ENCODE results near the gene FRZB. TPM values are rescaled to one million over a fixed set of nuclear protein-coding genes. Genes with fewer than 3 reads are reported as not detected.

The FRZB gene
- total RNA-seq, 4 donors from 2014 or later, result 3.0 to 9.1 (median 4.5) TPM

DNA sequence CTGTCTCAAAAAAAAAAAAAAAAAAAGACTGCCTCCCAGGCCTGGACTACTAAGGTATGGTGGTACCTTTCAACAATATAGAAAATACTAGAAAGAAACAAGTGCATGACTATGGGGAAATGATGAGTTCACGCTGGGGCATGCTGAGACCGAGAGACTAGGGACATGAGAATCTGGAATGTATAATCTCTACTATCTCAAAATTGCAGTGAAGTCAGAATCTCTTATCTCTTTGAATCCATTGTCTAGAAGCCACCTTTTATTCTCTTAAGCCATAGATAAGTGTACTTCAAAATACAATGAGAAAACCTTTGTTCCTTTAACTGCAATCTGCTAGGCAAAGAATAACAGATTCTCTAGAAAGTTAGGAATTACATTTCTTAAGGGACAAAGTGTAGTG is 5.6 kb downstream of the FRZB start:
- TF ChIP-seq, protein P1, sequence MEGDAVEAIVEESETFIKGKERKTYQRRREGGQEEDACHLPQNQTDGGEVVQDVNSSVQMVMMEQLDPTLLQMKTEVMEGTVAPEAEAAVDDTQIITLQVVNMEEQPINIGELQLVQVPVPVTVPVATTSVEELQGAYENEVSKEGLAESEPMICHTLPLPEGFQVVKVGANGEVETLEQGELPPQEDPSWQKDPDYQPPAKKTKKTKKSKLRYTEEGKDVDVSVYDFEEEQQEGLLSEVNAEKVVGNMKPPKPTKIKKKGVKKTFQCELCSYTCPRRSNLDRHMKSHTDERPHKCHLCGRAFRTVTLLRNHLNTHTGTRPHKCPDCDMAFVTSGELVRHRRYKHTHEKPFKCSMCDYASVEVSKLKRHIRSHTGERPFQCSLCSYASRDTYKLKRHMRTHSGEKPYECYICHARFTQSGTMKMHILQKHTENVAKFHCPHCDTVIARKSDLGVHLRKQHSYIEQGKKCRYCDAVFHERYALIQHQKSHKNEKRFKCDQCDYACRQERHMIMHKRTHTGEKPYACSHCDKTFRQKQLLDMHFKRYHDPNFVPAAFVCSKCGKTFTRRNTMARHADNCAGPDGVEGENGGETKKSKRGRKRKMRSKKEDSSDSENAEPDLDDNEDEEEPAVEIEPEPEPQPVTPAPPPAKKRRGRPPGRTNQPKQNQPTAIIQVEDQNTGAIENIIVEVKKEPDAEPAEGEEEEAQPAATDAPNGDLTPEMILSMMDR (IDR thresholded peaks at IDR 0.05), result no peak
- no peak for TF ChIP-seq POLR2A (IDR thresholded peaks at IDR 0.05)
- no peak for DNase-seq
- Histone ChIP-seq H3K36me3 (no peaks in the 10 kb centered on the region), H3K4me3 (no peak overlapping the region), H3K9me3 (no peaks in the 10 kb centered on the region), H3K4me1 (no peaks in the 10 kb centered on the region), H3K27ac (no peak overlapping the region), H3K27me3 (no peaks in the 10 kb centered on the region)

DNA sequence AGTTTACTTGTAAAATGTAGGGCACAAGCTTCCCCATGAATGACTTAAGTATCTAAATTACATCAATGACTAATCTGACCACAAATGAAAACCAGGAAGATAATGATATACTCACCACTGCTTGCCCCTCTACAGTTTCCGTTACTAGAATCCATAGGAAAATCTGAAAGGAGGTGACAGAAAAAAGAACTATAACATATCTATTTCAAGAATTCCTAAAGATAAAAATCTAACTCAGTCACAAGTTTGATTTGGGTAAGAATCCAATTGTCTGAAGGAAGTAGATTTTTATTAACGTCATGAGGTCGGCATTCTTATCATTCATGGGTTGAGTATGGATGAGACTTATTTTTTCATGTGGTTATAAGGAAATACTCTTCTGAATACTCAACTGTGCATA is 7.8 kb downstream of the FRZB start:
- no peaks in the 10 kb centered on the region for H3K36me3 ChIP-seq

DNA sequence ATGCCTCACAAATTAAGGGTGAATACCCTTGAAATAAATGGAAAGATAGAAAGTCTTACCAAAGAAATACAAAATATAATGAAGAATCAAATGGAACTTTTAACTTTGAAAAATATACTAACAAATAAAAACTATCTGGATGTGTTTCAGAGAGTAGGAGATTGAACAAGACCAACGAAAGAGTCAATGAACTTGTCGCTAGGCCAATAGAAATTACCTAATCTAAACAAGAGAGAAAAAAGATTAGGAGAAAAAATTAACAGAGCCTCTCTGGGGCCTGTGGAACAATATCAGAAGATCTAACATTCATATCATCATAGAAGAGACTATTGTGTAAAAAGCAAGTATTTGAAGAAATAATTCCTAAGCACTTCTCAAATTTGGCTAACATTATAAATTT is 11.1 kb downstream of the FRZB start:
- no peak for DNase-seq
- Histone ChIP-seq H3K27ac (no peak overlapping the region), H3K4me1 (no peaks in the 10 kb centered on the region), H3K36me3 (no peaks in the 10 kb centered on the region), H3K9me3 (no peaks in the 10 kb centered on the region), H3K4me3 (no peak overlapping the region), H3K27me3 (no peaks in the 10 kb centered on the region)
- TF ChIP-seq, protein P1 (IDR thresholded peaks at IDR 0.05), result no peak
- no peak for TF ChIP-seq POLR2A (IDR thresholded peaks at IDR 0.05)

More for the DNA sequence above, 7.8 kb downstream of the FRZB start:
- no peak for DNase-seq
- Histone ChIP-seq H3K27ac (no peak overlapping the region), H3K4me1 (no peaks in the 10 kb centered on the region), H3K4me3 (no peak overlapping the region), H3K9me3 (no peaks in the 10 kb centered on the region), H3K27me3 (no peaks in the 10 kb centered on the region)
- TF ChIP-seq POLR2A (IDR thresholded peaks at IDR 0.05), result no peak
- TF ChIP-seq, protein P1 (IDR thresholded peaks at IDR 0.05), result no peak

DNA sequence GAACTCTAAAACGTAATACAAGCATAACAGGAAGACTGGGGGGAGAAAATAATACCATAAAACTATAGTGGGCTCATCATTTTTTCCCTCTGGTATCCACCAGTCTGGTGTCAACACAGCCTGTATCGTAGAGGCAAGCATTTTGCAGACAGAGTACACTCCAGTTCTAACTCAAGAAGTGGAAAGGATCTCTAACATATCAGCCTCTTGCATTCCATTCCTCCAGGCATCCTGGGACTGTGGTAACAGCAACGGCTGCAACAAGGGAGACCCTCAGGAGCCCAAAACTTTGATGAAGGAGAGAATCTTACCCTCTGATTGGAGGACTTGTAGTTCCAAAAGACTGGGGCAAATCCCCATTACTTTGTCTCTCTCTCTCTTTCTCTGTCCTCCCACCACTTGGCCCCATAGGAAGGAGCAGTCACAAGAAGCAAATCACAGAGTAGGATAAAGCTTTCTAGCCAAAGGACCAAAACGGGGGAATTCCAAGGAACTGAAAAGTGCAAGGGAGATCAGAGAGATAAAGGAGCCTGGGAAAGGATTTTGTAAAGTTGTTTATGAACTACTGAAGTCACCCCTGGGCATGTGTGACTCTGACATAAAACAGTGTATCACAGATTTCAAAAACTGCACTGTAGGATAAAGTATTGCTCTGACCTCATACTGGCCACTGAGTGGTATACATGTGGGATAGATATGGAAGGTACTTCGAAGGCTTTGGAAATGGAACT is 11.9 kb downstream of the FRZB start:
- Histone ChIP-seq H3K4me1 (no peaks in the 10 kb centered on the region), H3K27me3 (no peaks in the 10 kb centered on the region), H3K9me3 (no peaks in the 10 kb centered on the region), H3K4me3 (no peak overlapping the region), H3K36me3 (no peaks in the 10 kb centered on the region), H3K27ac (no peak overlapping the region)
- no peak for DNase-seq
- no peak for TF ChIP-seq POLR2A (IDR thresholded peaks at IDR 0.05)
- TF ChIP-seq, protein P1 (IDR thresholded peaks at IDR 0.05), result no peak

DNA sequence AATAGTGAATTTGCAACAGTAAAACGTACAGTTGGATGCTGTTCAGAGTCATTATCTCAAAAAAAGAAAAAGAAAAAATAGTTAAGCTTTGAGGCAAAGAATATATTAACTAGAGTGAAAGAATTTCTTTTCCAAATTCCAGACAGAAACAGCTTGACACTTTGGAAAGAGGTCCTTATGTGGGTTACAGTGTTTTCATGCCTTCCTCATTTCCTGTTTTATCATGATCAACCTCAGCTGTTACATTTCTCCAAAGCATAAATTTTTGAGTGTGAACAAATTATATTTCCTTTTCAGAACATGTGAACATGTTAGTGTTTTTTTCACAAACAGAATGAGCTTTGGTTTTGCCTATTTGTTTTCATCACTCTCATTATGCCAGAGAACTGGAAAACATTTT is 13.6 kb downstream of the FRZB start:
- H3K4me3 ChIP-seq, result no peak overlapping the region
- H3K27ac ChIP-seq, result no peak overlapping the region
- H3K27me3 ChIP-seq, result no peaks in the 10 kb centered on the region
- no peaks in the 10 kb centered on the region for H3K9me3 ChIP-seq
- no peaks in the 10 kb centered on the region for H3K36me3 ChIP-seq
- DNase-seq, result no peak
- TF ChIP-seq, protein P1 (IDR thresholded peaks at IDR 0.05), result no peak
- no peak for TF ChIP-seq POLR2A (IDR thresholded peaks at IDR 0.05)
- H3K4me1 ChIP-seq, result no peaks in the 10 kb centered on the region
